Measurements from ENCODE around the gene OR51B4. TPM values are rescaled to one million over a fixed set of nuclear protein-coding genes. Genes with fewer than 3 reads are reported as not detected.
"Not testable (repeated sequence)": the region's sequence is repeated elsewhere in the genome, so short reads cannot be mapped to it uniquely, and the experiment has no call there.

OR51B4 gene
- polyA plus RNA-seq, 1 donor (not counting 4 experiments of a cell fraction or from before 2014, with no cell fraction given): not detected

- dilution Hi-C loops (cut with MboI; ENCODE audit: extremely low pct_ligation_motif_present, low sequenced_read_pairs): no loop called here
- no peaks in the 10 kb centered on the region for H4K20me1 ChIP-seq (ENCODE audit: control insufficient read depth, extremely low read depth, insufficient read depth, low read length)
- H3K27ac ChIP-seq (ENCODE audit: control insufficient read depth, insufficient read depth, low read length): no peak overlapping the region
- H3K27me3 ChIP-seq (ENCODE audit: control insufficient read depth, extremely low read depth, insufficient read depth, low read length): no peaks in the 10 kb centered on the region
- no peak overlapping the region for H3K4me2 ChIP-seq (ENCODE audit: control insufficient read depth, extremely low read depth, insufficient read depth, low read depth, low read length)
- no peaks in the 10 kb centered on the region for H3K4me1 ChIP-seq (ENCODE audit: control insufficient read depth, extremely low read depth, insufficient read depth, low read length)
- TF ChIP-seq, protein P1, sequence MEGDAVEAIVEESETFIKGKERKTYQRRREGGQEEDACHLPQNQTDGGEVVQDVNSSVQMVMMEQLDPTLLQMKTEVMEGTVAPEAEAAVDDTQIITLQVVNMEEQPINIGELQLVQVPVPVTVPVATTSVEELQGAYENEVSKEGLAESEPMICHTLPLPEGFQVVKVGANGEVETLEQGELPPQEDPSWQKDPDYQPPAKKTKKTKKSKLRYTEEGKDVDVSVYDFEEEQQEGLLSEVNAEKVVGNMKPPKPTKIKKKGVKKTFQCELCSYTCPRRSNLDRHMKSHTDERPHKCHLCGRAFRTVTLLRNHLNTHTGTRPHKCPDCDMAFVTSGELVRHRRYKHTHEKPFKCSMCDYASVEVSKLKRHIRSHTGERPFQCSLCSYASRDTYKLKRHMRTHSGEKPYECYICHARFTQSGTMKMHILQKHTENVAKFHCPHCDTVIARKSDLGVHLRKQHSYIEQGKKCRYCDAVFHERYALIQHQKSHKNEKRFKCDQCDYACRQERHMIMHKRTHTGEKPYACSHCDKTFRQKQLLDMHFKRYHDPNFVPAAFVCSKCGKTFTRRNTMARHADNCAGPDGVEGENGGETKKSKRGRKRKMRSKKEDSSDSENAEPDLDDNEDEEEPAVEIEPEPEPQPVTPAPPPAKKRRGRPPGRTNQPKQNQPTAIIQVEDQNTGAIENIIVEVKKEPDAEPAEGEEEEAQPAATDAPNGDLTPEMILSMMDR (optimal IDR thresholded peaks at IDR 0.05 in 1 of 3, IDR thresholded peaks at IDR 0.05 in 1 of 3, conservative IDR thresholded peaks at IDR 0.05 in 1 of 3; ENCODE audit: extremely low read depth in 1 of 3, insufficient read depth in 2 of 3, low read length in 3 of 3): no peak
- TF ChIP-seq EZH2 (IDR thresholded peaks at IDR 0.05; ENCODE audit: low read length): no peak
- DNase-seq (ENCODE audit: low read depth, low spot score): no peak
- H3K9me3 ChIP-seq (ENCODE audit: control insufficient read depth, low read depth, low read length): no peaks in the 10 kb centered on the region
- no peak overlapping the region for H3K4me3 ChIP-seq (ENCODE audit: control insufficient read depth in 2 of 3, extremely low read depth in 1 of 3, insufficient read depth in 2 of 3, low read depth in 1 of 3, low read length in 3 of 3)
- no peaks in the 10 kb centered on the region for H3K36me3 ChIP-seq (ENCODE audit: control insufficient read depth in 2 of 2, extremely low read depth in 1 of 2, insufficient read depth in 2 of 2, low read length in 2 of 2)
- no peak for FAIRE-seq
- no peaks in the 10 kb centered on the region for H3K9me1 ChIP-seq (ENCODE audit: control insufficient read depth, extremely low read depth, insufficient read depth, low read length)
- no peak overlapping the region for H3K9ac ChIP-seq (ENCODE audit: control insufficient read depth, extremely low read depth, insufficient read depth, low read length)
- no peak overlapping the region for H2AFZ ChIP-seq (ENCODE audit: control insufficient read depth, low read length)
- H3K79me2 ChIP-seq (ENCODE audit: control insufficient read depth, insufficient read depth, low read length): no peaks in the 10 kb centered on the region
These were observed 3.3 kb downstream of the OR51B4 start for GRCh38 chr11:5298451-5298850.

DNA sequence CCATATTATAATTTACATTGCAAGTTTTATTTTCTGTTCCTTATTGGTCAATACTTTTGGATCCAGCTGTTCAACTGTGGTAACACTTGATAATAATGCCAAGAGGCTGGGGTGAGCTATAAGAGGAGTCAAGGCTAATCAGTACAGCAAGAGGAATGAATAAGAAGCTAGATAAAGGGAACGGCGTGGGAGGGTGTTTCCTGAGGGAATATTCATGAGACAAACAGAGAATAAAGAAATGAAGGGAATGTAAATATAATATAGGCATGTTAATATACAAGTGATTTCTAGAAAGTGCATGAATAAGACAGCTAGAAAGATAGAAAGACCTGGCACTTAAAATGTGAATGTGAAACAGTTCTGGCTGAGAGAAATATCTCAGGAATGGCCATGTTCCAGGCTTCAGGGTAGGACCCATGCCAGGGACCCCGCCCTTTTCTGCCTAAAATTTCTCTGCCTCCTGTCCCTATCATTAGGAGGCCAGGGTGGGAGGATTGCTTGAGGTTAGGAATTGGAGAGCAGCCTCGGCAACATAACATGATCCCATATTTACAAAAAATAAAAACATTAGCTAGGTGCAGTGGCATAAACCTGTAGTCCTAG, 3.9 kb downstream of the OR51B4 start:
- Histone ChIP-seq H3K27ac (ENCODE audit: control insufficient read depth, insufficient read depth, low read length) (no peak overlapping the region), H3K79me2 (ENCODE audit: control insufficient read depth, insufficient read depth, low read length) (no peaks in the 10 kb centered on the region), H3K4me1 (ENCODE audit: control insufficient read depth, extremely low read depth, insufficient read depth, low read length) (no peaks in the 10 kb centered on the region), H3K9me3 (ENCODE audit: control insufficient read depth, low read depth, low read length) (no peaks in the 10 kb centered on the region), H3K4me3 (ENCODE audit: control insufficient read depth in 2 of 3, extremely low read depth in 1 of 3, insufficient read depth in 2 of 3, low read depth in 1 of 3, low read length in 3 of 3) (no peak overlapping the region), H3K36me3 (ENCODE audit: control insufficient read depth in 2 of 2, extremely low read depth in 1 of 2, insufficient read depth in 2 of 2, low read length in 2 of 2) (no peaks in the 10 kb centered on the region), H2AFZ (ENCODE audit: control insufficient read depth, low read length) (no peak overlapping the region), H3K27me3 (ENCODE audit: control insufficient read depth, extremely low read depth, insufficient read depth, low read length) (no peaks in the 10 kb centered on the region), H3K4me2 (ENCODE audit: control insufficient read depth, extremely low read depth, insufficient read depth, low read depth, low read length) (no peak overlapping the region), H3K9ac (ENCODE audit: control insufficient read depth, extremely low read depth, insufficient read depth, low read length) (no peak overlapping the region), H3K9me1 (ENCODE audit: control insufficient read depth, extremely low read depth, insufficient read depth, low read length) (no peaks in the 10 kb centered on the region), H4K20me1 (ENCODE audit: control insufficient read depth, extremely low read depth, insufficient read depth, low read length) (no peaks in the 10 kb centered on the region)
- DNase-seq (ENCODE audit: low read depth, low spot score): no peak
- dilution Hi-C loops (cut with MboI; ENCODE audit: extremely low pct_ligation_motif_present, low sequenced_read_pairs): no loop called here
- no peak for TF ChIP-seq EZH2 (IDR thresholded peaks at IDR 0.05; ENCODE audit: low read length)
- TF ChIP-seq, protein P1 (optimal IDR thresholded peaks at IDR 0.05 in 1 of 3, IDR thresholded peaks at IDR 0.05 in 1 of 3, conservative IDR thresholded peaks at IDR 0.05 in 1 of 3; ENCODE audit: extremely low read depth in 1 of 3, insufficient read depth in 2 of 3, low read length in 3 of 3): no peak
- FAIRE-seq: no peak

DNA sequence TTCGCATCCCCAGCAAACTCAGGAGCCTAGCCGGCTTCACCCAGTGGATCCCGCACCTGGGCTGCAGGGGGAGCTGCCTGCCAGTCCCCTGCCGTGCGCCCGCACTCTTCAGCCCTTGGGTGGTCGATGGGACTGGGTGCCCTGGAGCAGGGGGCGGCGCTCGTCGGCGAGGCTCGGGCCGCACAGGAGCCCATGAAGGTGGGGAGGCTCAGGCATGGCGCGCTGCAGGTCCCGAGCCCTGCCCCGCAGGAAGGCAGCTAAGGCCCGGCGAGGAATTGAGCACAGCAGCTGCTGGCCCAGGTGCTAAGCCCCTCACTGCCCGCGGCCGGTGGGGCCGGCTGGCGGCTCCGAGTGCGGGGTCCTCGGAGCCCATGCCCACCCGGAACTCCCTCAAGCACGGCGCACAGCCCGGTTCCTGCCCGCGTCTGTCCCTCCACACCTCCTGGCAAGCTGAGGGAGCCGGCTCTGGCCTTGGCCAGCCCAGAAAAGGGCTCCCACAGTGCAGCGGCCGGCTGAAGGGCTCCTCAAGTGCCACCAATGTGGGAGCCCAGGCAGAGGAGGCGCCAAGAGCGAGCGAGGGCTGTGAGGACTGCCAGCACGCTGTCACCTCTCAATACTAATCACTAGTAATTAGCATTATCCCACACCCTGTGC, 7.3 kb downstream of the OR51B4 start:
- H4K20me1 ChIP-seq (ENCODE audit: control insufficient read depth, extremely low read depth, insufficient read depth, low read length); FAIRE-seq; H3K9ac ChIP-seq (ENCODE audit: control insufficient read depth, extremely low read depth, insufficient read depth, low read length); H3K27me3 ChIP-seq (ENCODE audit: control insufficient read depth, extremely low read depth, insufficient read depth, low read length); H3K9me3 ChIP-seq (ENCODE audit: control insufficient read depth, low read depth, low read length); H3K9me1 ChIP-seq (ENCODE audit: control insufficient read depth, extremely low read depth, insufficient read depth, low read length); H3K4me3 ChIP-seq (ENCODE audit: control insufficient read depth in 2 of 3, extremely low read depth in 1 of 3, insufficient read depth in 2 of 3, low read depth in 1 of 3, low read length in 3 of 3); H3K4me2 ChIP-seq (ENCODE audit: control insufficient read depth, extremely low read depth, insufficient read depth, low read depth, low read length); H3K79me2 ChIP-seq (ENCODE audit: control insufficient read depth, insufficient read depth, low read length); dilution Hi-C loops (cut with MboI; ENCODE audit: extremely low pct_ligation_motif_present, low sequenced_read_pairs); H3K36me3 ChIP-seq (ENCODE audit: control insufficient read depth in 2 of 2, extremely low read depth in 1 of 2, insufficient read depth in 2 of 2, low read length in 2 of 2); DNase-seq (ENCODE audit: low read depth, low spot score); H3K27ac ChIP-seq (ENCODE audit: control insufficient read depth, insufficient read depth, low read length); H2AFZ ChIP-seq (ENCODE audit: control insufficient read depth, low read length); H3K4me1 ChIP-seq (ENCODE audit: control insufficient read depth, extremely low read depth, insufficient read depth, low read length): not testable (repeated sequence)
